GM12878 (cell line): ENCODE results near the gene C16orf96.

Source experiments
- MYC ChIP-seq: IDR thresholded peaks from 2 replicates; pipeline ENCODE4 v1.6.1; 2011; ENCODE audit warnings: mild to moderate bottlenecking, low read length, moderate library complexity, inconsistent platforms; ENCODE audit not compliant: insufficient read depth, insufficient replicate concordance, insufficient read length, severe bottlenecking
- POLR2A ChIP-seq: IDR thresholded peaks from 2 replicates; pipeline ENCODE4 v1.6.1; 2011; ENCODE audit warnings: low read depth, mild to moderate bottlenecking, low read length
- POU2F2 ChIP-seq: IDR thresholded peaks from 3 replicates; pipeline ENCODE4 v1.6.1; 2011; ENCODE audit warnings: low read depth, mild to moderate bottlenecking, low read length, borderline replicate concordance
- TF ChIP-seq, protein P1 (sequence below), 3 experiments: IDR thresholded peaks in 2 of 3; conservative IDR thresholded peaks in 1 of 3; 2 replicates each; pipeline ENCODE4 v1.5.1; 2011; ENCODE audit warnings: low read depth in 3 of 3, low read length in 3 of 3, mild to moderate bottlenecking in 3 of 3, control low read depth in 2 of 3, moderate library complexity in 2 of 3, inconsistent platforms in 1 of 3, mixed read lengths in 1 of 3; ENCODE audit not compliant: control insufficient read depth in 2 of 3, insufficient read depth in 1 of 3; ENCODE audit errors: extremely low read depth in 1 of 3

GRCh38 chr16:4520913-4521312, 35.2 kb upstream of the C16orf96 start:
- TF ChIP-seq POLR2A = no peak
- no peak for TF ChIP-seq POU2F2
- TF ChIP-seq MYC = no peak
- TF ChIP-seq, protein P1, sequence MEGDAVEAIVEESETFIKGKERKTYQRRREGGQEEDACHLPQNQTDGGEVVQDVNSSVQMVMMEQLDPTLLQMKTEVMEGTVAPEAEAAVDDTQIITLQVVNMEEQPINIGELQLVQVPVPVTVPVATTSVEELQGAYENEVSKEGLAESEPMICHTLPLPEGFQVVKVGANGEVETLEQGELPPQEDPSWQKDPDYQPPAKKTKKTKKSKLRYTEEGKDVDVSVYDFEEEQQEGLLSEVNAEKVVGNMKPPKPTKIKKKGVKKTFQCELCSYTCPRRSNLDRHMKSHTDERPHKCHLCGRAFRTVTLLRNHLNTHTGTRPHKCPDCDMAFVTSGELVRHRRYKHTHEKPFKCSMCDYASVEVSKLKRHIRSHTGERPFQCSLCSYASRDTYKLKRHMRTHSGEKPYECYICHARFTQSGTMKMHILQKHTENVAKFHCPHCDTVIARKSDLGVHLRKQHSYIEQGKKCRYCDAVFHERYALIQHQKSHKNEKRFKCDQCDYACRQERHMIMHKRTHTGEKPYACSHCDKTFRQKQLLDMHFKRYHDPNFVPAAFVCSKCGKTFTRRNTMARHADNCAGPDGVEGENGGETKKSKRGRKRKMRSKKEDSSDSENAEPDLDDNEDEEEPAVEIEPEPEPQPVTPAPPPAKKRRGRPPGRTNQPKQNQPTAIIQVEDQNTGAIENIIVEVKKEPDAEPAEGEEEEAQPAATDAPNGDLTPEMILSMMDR (IDR thresholded peaks at IDR 0.05 in 2 of 3, conservative IDR thresholded peaks at IDR 0.05 in 1 of 3; ENCODE audit: control insufficient read depth in 2 of 3, extremely low read depth in 1 of 3, insufficient read depth in 1 of 3, low read depth in 3 of 3, low read length in 3 of 3) = no peak
